IMR-90 (cell line): Measurements from ENCODE around the gene TMEM204. TPM values are rescaled to one million over a fixed set of nuclear protein-coding genes. Genes with fewer than 3 reads are reported as not detected.

Experiments
- ATAC-seq: fragments of 200-7000 bp; cut with Tn5 transposase; 2 replicates; pipeline ENCODE4 v1.9.1; 2020; ENCODE audit warnings: low read depth, mild to moderate bottlenecking, moderate library complexity
- BruUV-seq: library from RNA; stranded (reverse); fragments of 400-500 nt; replicated peaks from 2 replicates; lab custom pipeline; 2021; lab: Mats Ljungman, UMichigan
- CTCF ChIA-PET: fragments of 300-600 bp; formaldehyde crosslinking; extraction: SDS; loops from one replicate; lab custom pipeline; 2021; ENCODE audit warnings: antibody characterized with exemption; lab: Yijun Ruan, JAX
- POLR2A ChIA-PET: fragments of 300-600 bp; sonication (Branson Sonifier 250); formaldehyde crosslinking; loops from one replicate; lab custom pipeline; 2022; ENCODE audit warnings: antibody characterized with exemption; ENCODE audit not compliant: unreplicated experiment; lab: Charles Lee
- DNase-seq: peaks from one replicate; pipeline ENCODE4 v3.0.0; 2013
- H2AFZ ChIP-seq: replicated peaks from 2 replicates; pipeline ENCODE3; 2013; ENCODE audit warnings: low read length, mild to moderate bottlenecking; ENCODE audit not compliant: poor library complexity
- H2AK5ac ChIP-seq: 2 replicates; pipeline ENCODE4 v1.6.1; 2013; ENCODE audit warnings: low read depth, low read length, inconsistent platforms
- H2AK9ac ChIP-seq: replicated peaks from 2 replicates; pipeline ENCODE3; 2013; ENCODE audit warnings: mild to moderate bottlenecking, low read depth, low read length, moderate library complexity; ENCODE audit not compliant: poor library complexity
- H2BK120ac ChIP-seq: 2 replicates; pipeline ENCODE4 v1.6.1; 2013; ENCODE audit warnings: low read depth, low read length, inconsistent platforms
- H2BK15ac ChIP-seq: 3 replicates; pipeline ENCODE4 v1.6.1; 2013; ENCODE audit warnings: low read depth, low read length, inconsistent platforms
- H2BK20ac ChIP-seq: 2 replicates; pipeline ENCODE4 v1.6.1; 2013; ENCODE audit warnings: low read depth, mild to moderate bottlenecking, inconsistent platforms, low read length, moderate library complexity
- H2BK5ac ChIP-seq: 2 replicates; pipeline ENCODE4 v1.6.1; 2013; ENCODE audit warnings: mild to moderate bottlenecking, low read depth, low read length, inconsistent platforms; ENCODE audit not compliant: poor library complexity, severe bottlenecking
- H3K14ac ChIP-seq: replicated peaks from 2 replicates; pipeline ENCODE4 v1.6.1; 2013; ENCODE audit warnings: low read depth, low read length, inconsistent platforms
- H3K18ac ChIP-seq: 2 replicates; pipeline ENCODE4 v1.6.1; 2013; ENCODE audit warnings: low read depth, low read length, control low read depth
- H3K23ac ChIP-seq: 2 replicates; pipeline ENCODE4 v1.6.1; 2013; ENCODE audit warnings: low read depth, low read length, inconsistent platforms
- H3K27ac ChIP-seq: 2 replicates; pipeline ENCODE4 v1.5.1; 2013; ENCODE audit warnings: mild to moderate bottlenecking, control low read depth, low read length; ENCODE audit not compliant: insufficient read depth
- H3K27me3 ChIP-seq: 2 replicates; pipeline ENCODE4 v1.6.1; 2013; ENCODE audit warnings: low read length; ENCODE audit not compliant: control insufficient read depth, insufficient read depth
- H3K36me3 ChIP-seq: 2 replicates; pipeline ENCODE4 v1.6.1; 2013; ENCODE audit warnings: low read length, mixed read lengths; ENCODE audit not compliant: control insufficient read depth, insufficient read depth
- H3K4ac ChIP-seq: 2 replicates; pipeline ENCODE4 v1.6.1; 2013; ENCODE audit warnings: low read depth, low read length, inconsistent platforms
- H3K4me1 ChIP-seq: 2 replicates; pipeline ENCODE4 v1.6.1; 2013; ENCODE audit warnings: low read length, mixed read lengths; ENCODE audit not compliant: control insufficient read depth, insufficient read depth
- H3K4me2 ChIP-seq: 2 replicates; pipeline ENCODE4 v1.6.1; 2013; ENCODE audit warnings: low read depth, mild to moderate bottlenecking, control low read depth, low read length, moderate library complexity
- H3K4me3 ChIP-seq: 2 replicates; pipeline ENCODE4 v1.5.1; 2013; ENCODE audit warnings: low read depth, mild to moderate bottlenecking, control low read depth, low read length, moderate library complexity; ENCODE audit not compliant: insufficient read depth
- H3K56ac ChIP-seq: 2 replicates; pipeline ENCODE4 v1.6.1; 2013; ENCODE audit warnings: low read length, inconsistent platforms; ENCODE audit not compliant: insufficient read depth; ENCODE audit errors: extremely low read depth
- H3K79me1 ChIP-seq, 2 experiments: 2 replicates each; pipeline ENCODE4 v1.6.1; 2013; ENCODE audit warnings: low read length in 2 of 2, inconsistent platforms in 1 of 2, low read depth in 1 of 2
- H3K9ac ChIP-seq: 2 replicates; pipeline ENCODE4 v1.6.1; 2013; ENCODE audit warnings: low read depth, low read length, control low read depth
- H3K9me1 ChIP-seq: 2 replicates; pipeline ENCODE4 v1.6.1; 2013; ENCODE audit warnings: low read length, inconsistent platforms; ENCODE audit not compliant: insufficient read depth
- H3K9me3 ChIP-seq: 2 replicates; pipeline ENCODE4 v1.6.1; 2013; ENCODE audit warnings: low read length; ENCODE audit not compliant: control insufficient read depth, insufficient read depth
- H4K20me1 ChIP-seq: 2 replicates; pipeline ENCODE4 v1.6.1; 2013; ENCODE audit warnings: low read length, inconsistent platforms; ENCODE audit not compliant: insufficient read depth
- H4K5ac ChIP-seq: 2 replicates; pipeline ENCODE4 v1.6.1; 2013; ENCODE audit warnings: mild to moderate bottlenecking, low read depth, low read length, control low read depth
- H4K8ac ChIP-seq, 2 experiments: 2 replicates each; pipeline ENCODE4 v1.6.1; 2013; ENCODE audit warnings: low read depth in 2 of 2, low read length in 2 of 2, control low read depth in 1 of 2, inconsistent platforms in 1 of 2
- H4K91ac ChIP-seq: 2 replicates; pipeline ENCODE4 v1.6.1; 2013; ENCODE audit warnings: low read depth, low read length, inconsistent platforms; ENCODE audit not compliant: insufficient read depth
- BHLHE40 ChIP-seq: fragments of 150-350 bp; IDR thresholded peaks from 2 replicates; pipeline ENCODE4 v1.6.1; 2016; ENCODE audit warnings: mild to moderate bottlenecking, low read depth, low read length
- CEBPB ChIP-seq: IDR thresholded peaks from 2 replicates; pipeline ENCODE4 v1.6.1; 2012; ENCODE audit warnings: low read depth, low read length, improper control_type of control experiment
- CHD1 ChIP-seq: IDR thresholded peaks from 2 replicates; pipeline ENCODE4 v1.6.1; 2012; ENCODE audit warnings: low read depth, low read length, improper control_type of control experiment
- CTCF ChIP-seq: conservative IDR thresholded peaks from 2 replicates; pipeline ENCODE4 v1.5.1; 2012; ENCODE audit warnings: mild to moderate bottlenecking, low read depth, low read length, improper control_type of control experiment
- ELK1 ChIP-seq: fragments of 150-350 bp; IDR thresholded peaks from 2 replicates; pipeline ENCODE4 v1.6.1; 2016; ENCODE audit warnings: low read depth, mild to moderate bottlenecking, low read length, moderate library complexity, borderline replicate concordance
- FOS ChIP-seq: fragments of 150-350 bp; IDR thresholded peaks from 2 replicates; pipeline ENCODE4 v1.6.1; 2016; ENCODE audit warnings: low read depth, low read length
- MAFK ChIP-seq: IDR thresholded peaks from 2 replicates; pipeline ENCODE4 v1.6.1; 2012; ENCODE audit warnings: low read depth, low read length, improper control_type of control experiment
- MAZ ChIP-seq: IDR thresholded peaks from 2 replicates; pipeline ENCODE4 v1.6.1; 2012; ENCODE audit warnings: low read depth, mild to moderate bottlenecking, low read length, improper control_type of control experiment, moderate library complexity, borderline replicate concordance
- MXI1 ChIP-seq: IDR thresholded peaks from 2 replicates; pipeline ENCODE4 v1.6.1; 2012; ENCODE audit warnings: low read depth, mild to moderate bottlenecking, low read length, moderate library complexity, borderline replicate concordance
- NFE2L2 ChIP-seq: fragments of 150-350 bp; IDR thresholded peaks from 2 replicates; pipeline ENCODE4 v1.6.1; 2016; ENCODE audit warnings: low read depth, mild to moderate bottlenecking, low read length
- POLR2A ChIP-seq: IDR thresholded peaks from 2 replicates; pipeline ENCODE4 v1.6.1; 2012; ENCODE audit warnings: mild to moderate bottlenecking, low read depth, low read length
- RAD21 ChIP-seq: IDR thresholded peaks from 2 replicates; pipeline ENCODE4 v1.6.1; 2012; ENCODE audit warnings: low read length, improper control_type of control experiment
- RCOR1 ChIP-seq: IDR thresholded peaks from 2 replicates; pipeline ENCODE4 v1.6.1; 2012; ENCODE audit warnings: mild to moderate bottlenecking, low read length, improper control_type of control experiment; ENCODE audit not compliant: insufficient replicate concordance
- RFX5 ChIP-seq: IDR thresholded peaks from 2 replicates; pipeline ENCODE4 v1.8.0; 2012; ENCODE audit warnings: low read depth, mild to moderate bottlenecking, low read length, moderate library complexity
- SMC3 ChIP-seq: fragments of 150-350 bp; IDR thresholded peaks from 2 replicates; pipeline ENCODE4 v1.6.1; 2016; ENCODE audit warnings: low read depth, mild to moderate bottlenecking, antibody characterized with exemption, low read length, moderate library complexity
- WGBS, 2 experiments: methylation state at CpG; one replicate each; pipeline versions ENCODE4 v1.1.5 to v1.1.7; 2013; ENCODE audit warnings: missing lambda C conversion rate in 2 of 2; ENCODE audit not compliant: insufficient read length in 1 of 2; ENCODE audit errors: extremely low coverage in 2 of 2; 5-methylcytosine and 5-hydroxymethylcytosine counted together
- dilution Hi-C: fragments of 300-500 bp; cut with HindIII; formaldehyde crosslinking; loops from one replicate; pipeline ENCODE4 v1.14.3; 2018; ENCODE audit warnings: low sequenced_read_pairs; ENCODE audit not compliant: unreplicated experiment
- in situ Hi-C: fragments of 300-500 bp; cut with MboI; formaldehyde crosslinking; loops from 3 replicates; pipeline ENCODE4 v1.14.3; 2019; ENCODE audit warnings: low sequenced_read_pairs, inconsistent platforms, mixed read lengths
- intact Hi-C: fragments of 100-400 bp; cut with micrococcal nuclease; formaldehyde crosslinking; loops from 2 replicates; pipeline ENCODE4 v1.10.0; 2022
- polyA plus RNA-seq, 3 experiments: library from polyadenylated mRNA; depleted of rRNA; stranded (reverse); fragments of >200 nt; gene quantifications; 2 replicates each; pipeline ENCODE4 v1.2.3, GENCODE V29; 2012; ENCODE audit warnings: low replicate concordance in 1 of 3
- total RNA-seq: library from RNA; depleted of rRNA; stranded (reverse); fragments of >200 nt; gene quantifications from 2 replicates; pipeline ENCODE4 v1.2.3, GENCODE V29; 2012
- TF ChIP-seq, protein P1 (sequence below): fragments of 150-350 bp; IDR thresholded peaks from 2 replicates; pipeline ENCODE4 v1.6.1; 2017; ENCODE audit warnings: mild to moderate bottlenecking, antibody characterized with exemption, low read length, low read depth

Gene TMEM204
- total and polyA plus RNA-seq, 2 of the 4 experiments (the other 2 are of a cell fraction), result 7.0 to 12.3 TPM

GRCh38 chr16:1491327-1491726 lies 42.1 kb upstream of the TMEM204 start:
- ATAC-seq, result no peak
- Histone ChIP-seq H3K9ac (no peak overlapping the region), H2AK9ac (no peak overlapping the region), H4K5ac (no peak overlapping the region), H3K4me3 (no peak overlapping the region), H3K14ac (no peak overlapping the region), H3K4me1 (peaks cover 12% of the 10 kb centered on the region), H3K23ac (no peak overlapping the region), H3K9me3 (no peaks in the 10 kb centered on the region), H3K18ac (no peak overlapping the region), H3K27me3 (no peaks in the 10 kb centered on the region), H3K27ac (no peak overlapping the region), H2BK5ac (no peak overlapping the region), H2BK20ac (no peak overlapping the region), H3K36me3 (peaks cover 8% of the 10 kb centered on the region; the same call in 1 of the 2 replicates), H2AK5ac (no peak overlapping the region), H3K4ac (no peak overlapping the region), H3K4me2 (no peak overlapping the region), H3K79me1 (peaks cover 6 to 24% of the 10 kb centered on the region in 2 experiments), H3K9me1 (peaks cover 7% of the 10 kb centered on the region), H2BK120ac (no peak overlapping the region), H4K91ac (no peak overlapping the region), H4K8ac (no peak overlapping the region), H2AFZ (no peak overlapping the region), H4K20me1 (peaks cover 13% of the 10 kb centered on the region; the same call in 1 of the 2 replicates), H2BK15ac (no peak overlapping the region), H3K56ac (no peak overlapping the region)
- ChIA-PET POLR2A (no interaction called here), CTCF (no interaction called here)
- in situ Hi-C loops, result no loop called here
- no peak for DNase-seq
- intact Hi-C loops, result loop anchor here (5.0 kb wide), 2 partner anchors 121 to 216 kb away; partner anchors contain the start of genes CRAMP1, IFT140 and MAPK8IP3
- TF ChIP-seq NFE2L2 (no peak), CEBPB (no peak), MAFK (no peak), FOS (no peak), RAD21 (no peak), CTCF (no peak), BHLHE40 (no peak), ELK1 (no peak), POLR2A (no peak), MAZ (no peak), SMC3 (no peak), MXI1 (no peak), RCOR1 (no peak), CHD1 (no peak), RFX5 (no peak)
- TF ChIP-seq, protein P1, sequence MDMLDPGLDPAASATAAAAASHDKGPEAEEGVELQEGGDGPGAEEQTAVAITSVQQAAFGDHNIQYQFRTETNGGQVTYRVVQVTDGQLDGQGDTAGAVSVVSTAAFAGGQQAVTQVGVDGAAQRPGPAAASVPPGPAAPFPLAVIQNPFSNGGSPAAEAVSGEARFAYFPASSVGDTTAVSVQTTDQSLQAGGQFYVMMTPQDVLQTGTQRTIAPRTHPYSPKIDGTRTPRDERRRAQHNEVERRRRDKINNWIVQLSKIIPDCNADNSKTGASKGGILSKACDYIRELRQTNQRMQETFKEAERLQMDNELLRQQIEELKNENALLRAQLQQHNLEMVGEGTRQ, result no peak
- dilution Hi-C loops, result no loop called here
- WGBS, 2 experiments, result 86% methylated on average over 9 of the region's 12 CpGs; no CpG with 5 or more reads in 1 of the 2 experiments
- no TSS peak for BruUV-seq
